Medulla oblongata (tissue), 1 donor: ENCODE results near the gene PLEKHA7.
"Not testable (repeated sequence)": the region's sequence is repeated elsewhere in the genome, so short reads cannot be mapped to it uniquely, and the experiment has no call there.

Source experiments
- DNase-seq: peaks from one replicate; pipeline ENCODE4 v3.0.0-alpha.2; 2015; ENCODE audit errors: extremely low spot score

PLEKHA7 gene

DNA sequence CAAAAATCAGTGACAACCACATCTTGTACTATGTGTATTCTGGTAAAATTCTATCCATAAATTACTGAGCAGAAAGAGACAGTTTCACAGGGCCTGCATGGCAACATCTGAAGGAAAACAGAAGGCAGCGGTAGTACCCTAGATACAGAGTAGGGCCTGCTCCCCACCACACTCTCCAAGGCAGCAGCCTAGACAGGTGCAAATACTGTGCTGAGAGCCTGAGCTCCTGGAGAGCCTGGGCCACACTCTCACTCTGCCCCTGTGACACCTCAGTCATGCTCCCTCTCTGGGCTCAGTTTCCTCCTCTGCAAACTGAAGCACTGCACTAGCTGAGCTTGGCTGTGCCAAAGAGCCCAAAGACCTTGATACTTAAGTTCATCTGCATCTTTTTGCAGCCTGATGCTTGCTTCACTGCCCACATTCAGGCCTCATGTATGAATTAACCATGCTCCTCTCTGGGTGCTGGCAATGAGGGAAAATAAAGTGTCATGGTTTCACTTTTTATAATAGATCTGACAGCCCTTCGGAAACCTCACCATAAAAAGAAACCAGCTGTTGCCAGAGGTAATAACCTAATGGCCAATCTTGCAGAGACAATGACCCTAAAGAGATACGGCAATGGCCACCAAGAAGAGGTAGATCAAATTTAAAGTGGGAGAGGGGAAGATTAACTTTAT is 104.7 kb downstream of the PLEKHA7 start:
- no peak for DNase-seq

DNA sequence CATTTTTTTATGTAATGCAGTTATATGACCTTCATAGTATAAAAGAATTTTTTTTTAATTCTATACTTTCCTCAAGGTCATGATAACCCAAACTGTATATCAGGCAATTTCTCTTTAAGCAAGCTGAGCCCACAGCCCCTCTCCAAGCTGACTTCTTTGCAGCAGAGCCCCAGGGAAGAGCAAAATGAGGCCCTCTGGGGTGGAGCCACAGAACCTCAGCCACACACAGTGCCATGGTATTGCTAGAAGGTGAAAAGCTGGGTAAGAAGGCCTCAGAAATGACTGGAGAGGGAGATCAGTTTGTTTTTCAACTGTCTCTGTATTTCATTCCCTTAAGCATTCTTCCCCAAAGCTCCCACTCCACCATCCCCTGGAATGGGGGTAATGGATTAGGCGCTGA is 108.8 kb downstream of the PLEKHA7 start:
- DNase-seq: no peak

- DNase-seq: not testable (repeated sequence)
Measured at GRCh38 chr11:16904761-16905160, 109.5 kb downstream of the PLEKHA7 start.

GRCh38 chr11:16902781-16903378 is 111.3 kb downstream of the PLEKHA7 start:
- no peak for DNase-seq

- DNase-seq: no peak
Measured at GRCh38 chr11:16902182-16902581, 112.0 kb downstream of the PLEKHA7 start.

- no peak for DNase-seq
Measured at GRCh38 chr11:16900491-16900890, 113.7 kb downstream of the PLEKHA7 start.

GRCh38 chr11:16899708-16900303 is 114.4 kb downstream of the PLEKHA7 start:
- no peak for DNase-seq

GRCh38 chr11:16898274-16898985 is 115.8 kb downstream of the PLEKHA7 start:
- no peak for DNase-seq

- no peak for DNase-seq
Measured at GRCh38 chr11:16897470-16898061, 116.6 kb downstream of the PLEKHA7 start.

DNA sequence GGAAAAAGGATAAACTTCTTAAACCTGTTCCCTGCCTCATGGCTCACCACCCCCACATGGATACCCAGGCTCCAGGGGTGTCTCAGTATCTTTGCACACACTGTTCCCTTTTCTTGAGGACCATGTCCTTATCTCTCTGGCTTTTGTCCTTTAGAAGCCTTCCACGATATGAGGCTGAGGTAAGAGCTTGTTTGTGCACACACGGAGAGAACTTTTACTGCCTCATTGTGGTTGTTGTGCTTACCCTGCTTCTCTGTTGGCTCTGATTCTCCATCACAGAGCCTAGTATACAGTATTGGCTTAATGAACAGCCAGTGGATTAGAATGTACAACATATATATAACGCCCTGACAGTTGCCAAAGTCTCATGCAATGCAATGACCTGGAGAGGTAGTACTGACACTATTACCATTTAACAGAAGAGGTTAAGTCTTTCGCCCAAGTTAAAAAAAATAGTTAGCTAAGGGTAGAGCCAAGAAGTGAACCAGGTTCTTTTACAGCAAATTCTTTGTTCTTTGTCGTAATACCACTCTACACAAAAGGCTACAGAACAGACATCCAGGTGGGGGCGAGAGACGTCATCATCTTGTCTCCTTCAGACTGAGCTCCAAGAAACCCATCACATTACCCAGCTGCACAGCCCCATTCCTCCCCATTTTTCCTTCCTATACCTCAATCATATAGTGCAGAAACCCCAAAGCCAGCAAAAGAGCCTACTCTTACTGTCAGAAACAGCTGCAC is 117.3 kb downstream of the PLEKHA7 start:
- DNase-seq: no peak

DNA sequence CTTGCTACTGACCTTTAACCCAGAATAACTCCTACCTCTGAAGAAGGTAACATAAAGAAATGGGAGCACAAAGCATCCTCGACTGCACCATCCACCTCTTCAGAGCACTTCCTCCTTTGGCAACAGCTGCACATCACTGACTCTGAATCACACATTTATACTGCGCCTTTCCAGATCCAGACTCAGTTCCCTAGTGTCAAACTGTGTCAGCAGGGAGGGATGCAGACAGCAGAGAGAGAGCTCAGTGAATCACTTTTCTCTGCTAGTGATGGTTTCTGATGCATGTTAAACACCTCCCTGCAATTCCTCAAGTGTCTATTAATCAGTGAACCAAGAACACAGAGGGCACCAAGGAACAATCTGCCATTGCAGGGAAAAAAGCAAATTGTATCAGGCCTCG is 118.9 kb downstream of the PLEKHA7 start:
- no peak for DNase-seq

GRCh38 chr11:16893456-16894066 is 120.7 kb downstream of the PLEKHA7 start:
- DNase-seq: no peak

DNA sequence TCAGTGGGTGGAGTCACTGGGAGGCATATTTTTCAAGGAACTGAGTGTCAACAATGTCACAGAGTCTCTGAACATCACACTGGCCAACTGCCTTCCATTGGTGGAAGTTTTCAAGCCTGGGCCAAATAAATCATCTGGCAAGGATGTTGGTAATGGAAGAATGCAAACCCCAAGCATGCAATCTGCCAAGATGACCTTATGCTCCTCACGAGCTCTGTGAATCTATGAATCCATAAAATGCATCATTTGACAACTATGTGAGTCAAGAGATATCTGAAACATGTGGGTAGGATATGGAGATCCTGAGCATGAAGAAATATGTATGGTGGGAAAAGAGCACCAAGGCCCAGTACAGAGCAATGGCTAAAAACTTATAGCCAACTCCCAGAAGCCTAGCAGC is 122.2 kb downstream of the PLEKHA7 start:
- DNase-seq: no peak

DNA sequence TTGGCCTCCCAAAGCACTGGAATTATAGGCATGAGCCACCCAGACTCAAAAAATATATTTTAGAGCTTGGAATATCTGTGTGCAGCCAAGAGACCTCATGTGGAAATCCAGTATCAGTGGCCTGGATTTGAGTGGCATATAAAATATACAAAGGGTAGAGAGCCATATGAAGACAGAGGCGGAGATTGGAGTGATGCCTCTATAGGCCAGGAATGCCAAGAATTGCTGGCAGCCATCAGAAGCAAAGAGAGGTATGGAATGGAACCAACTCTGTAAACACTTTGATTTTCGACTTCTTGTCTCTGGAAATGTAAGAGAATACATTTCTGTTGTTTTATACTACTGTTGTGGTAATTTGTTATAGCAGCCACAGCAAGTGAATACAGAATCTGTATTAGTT is 123.0 kb downstream of the PLEKHA7 start:
- DNase-seq: no peak

GRCh38 chr11:16890442-16890841 is 123.8 kb downstream of the PLEKHA7 start:
- no peak for DNase-seq

- DNase-seq: no peak
Measured at GRCh38 chr11:16889905-16890304, 124.3 kb downstream of the PLEKHA7 start.

GRCh38 chr11:16889010-16889409 is 125.2 kb downstream of the PLEKHA7 start:
- DNase-seq: not testable (repeated sequence)

DNA sequence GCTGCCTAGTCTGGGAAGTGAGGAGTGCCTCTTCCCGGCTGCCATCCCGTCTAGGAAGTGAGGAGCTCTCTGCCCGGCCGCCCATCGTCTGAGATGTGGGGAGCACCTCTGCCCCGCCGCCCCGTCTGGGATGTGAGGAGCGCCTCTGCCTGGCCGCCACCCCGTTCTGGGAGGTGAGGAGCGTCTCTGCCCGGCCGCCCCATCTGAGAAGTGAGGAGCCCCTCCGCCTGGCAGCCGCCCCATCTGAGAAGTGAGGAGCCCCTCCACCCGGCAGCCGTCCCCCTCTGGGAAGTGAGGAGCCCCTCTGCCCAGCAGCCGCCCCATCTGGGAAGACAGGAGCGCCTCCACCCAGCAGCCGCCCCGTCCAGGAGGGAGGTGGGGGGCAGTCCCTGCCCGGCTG is 126.3 kb downstream of the PLEKHA7 start:
- not testable (repeated sequence) for DNase-seq

- peak; percentile 33 for DNase-seq
Measured at GRCh38 chr11:16883174-16883573, 131.0 kb downstream of the PLEKHA7 start.

- DNase-seq: no peak
Measured at GRCh38 chr11:16881766-16882165, 132.4 kb downstream of the PLEKHA7 start.

DNA sequence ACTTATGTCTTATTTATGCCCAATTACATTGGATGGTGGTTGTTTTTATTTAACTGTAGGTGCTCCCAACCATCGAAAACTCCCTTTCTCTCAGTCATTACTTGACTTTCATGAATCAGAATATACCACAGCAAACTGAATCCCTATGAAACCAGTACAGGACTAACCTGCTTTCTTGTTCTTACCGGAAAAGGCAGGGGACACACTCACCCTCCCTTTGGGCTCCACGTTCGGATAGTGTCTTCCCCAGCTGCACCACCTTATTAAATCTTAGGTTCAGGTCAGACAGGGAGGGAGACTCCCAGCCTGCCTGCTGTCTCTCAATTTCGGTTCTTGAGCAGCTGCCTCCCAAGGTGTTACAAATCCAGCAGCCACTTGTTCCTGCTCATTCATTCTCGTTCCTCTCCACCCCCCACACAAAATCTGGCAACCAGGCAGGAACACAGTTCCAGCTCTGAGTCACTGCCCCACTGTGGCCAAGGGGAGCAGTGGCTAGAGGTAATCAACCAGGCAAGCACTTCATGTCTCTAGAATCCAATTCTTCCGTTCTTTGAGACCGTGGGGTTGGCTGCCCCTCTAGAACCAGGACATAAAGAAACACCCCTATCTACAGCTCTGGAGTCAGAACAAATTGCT is 133.0 kb downstream of the PLEKHA7 start:
- peak; percentile 69 for DNase-seq
